VCaP (cell line): ENCODE results near the gene NR1I3.

ENCODE experiments used
- H3K27ac ChIP-seq: fragments of 450-650 bp; 2 replicates; pipeline ENCODE4 v1.5.1; 2017
- TF ChIP-seq, protein P1 (sequence below): fragments of 450-650 bp; conservative IDR thresholded peaks from 2 replicates; pipeline ENCODE4 v1.5.1; 2017; ENCODE audit warnings: mild to moderate bottlenecking, moderate library complexity

NR1I3 gene

DNA sequence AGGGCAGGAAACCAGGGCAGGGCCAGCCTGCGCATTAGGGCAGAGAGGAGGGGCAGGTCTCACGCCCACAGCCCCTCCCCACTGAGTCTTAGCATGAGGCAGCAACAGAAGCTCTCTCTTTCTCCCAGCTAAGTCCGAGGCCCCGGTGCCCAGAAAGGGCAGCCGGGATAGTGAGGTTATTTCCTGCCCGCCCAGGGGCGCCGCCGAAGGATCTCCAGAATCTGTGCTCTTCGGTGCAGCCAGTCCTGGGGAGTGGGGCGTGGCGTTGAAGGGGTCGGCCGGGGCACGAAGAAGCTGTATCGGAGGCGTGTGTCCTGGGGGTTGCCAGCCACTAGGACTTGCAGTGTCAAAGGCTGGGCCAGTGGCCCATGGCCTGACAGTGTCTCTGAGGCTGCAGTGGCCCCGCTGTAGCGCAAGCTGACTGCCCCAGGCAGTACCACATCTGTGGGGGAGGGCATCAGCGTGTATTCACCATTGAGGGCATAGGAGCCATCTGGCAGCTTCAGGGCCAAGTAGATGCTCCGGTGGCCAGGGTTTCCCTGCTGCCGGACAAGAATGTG lies 47.0 kb downstream of the NR1I3 start:
- H3K27ac ChIP-seq = no peak overlapping the region
- TF ChIP-seq, protein P1, sequence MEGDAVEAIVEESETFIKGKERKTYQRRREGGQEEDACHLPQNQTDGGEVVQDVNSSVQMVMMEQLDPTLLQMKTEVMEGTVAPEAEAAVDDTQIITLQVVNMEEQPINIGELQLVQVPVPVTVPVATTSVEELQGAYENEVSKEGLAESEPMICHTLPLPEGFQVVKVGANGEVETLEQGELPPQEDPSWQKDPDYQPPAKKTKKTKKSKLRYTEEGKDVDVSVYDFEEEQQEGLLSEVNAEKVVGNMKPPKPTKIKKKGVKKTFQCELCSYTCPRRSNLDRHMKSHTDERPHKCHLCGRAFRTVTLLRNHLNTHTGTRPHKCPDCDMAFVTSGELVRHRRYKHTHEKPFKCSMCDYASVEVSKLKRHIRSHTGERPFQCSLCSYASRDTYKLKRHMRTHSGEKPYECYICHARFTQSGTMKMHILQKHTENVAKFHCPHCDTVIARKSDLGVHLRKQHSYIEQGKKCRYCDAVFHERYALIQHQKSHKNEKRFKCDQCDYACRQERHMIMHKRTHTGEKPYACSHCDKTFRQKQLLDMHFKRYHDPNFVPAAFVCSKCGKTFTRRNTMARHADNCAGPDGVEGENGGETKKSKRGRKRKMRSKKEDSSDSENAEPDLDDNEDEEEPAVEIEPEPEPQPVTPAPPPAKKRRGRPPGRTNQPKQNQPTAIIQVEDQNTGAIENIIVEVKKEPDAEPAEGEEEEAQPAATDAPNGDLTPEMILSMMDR = no peak

GRCh38 chr1:161189036-161189435 lies 49.0 kb downstream of the NR1I3 start:
- no peak overlapping the region for H3K27ac ChIP-seq
- TF ChIP-seq, protein P1 = no peak

GRCh38 chr1:161188381-161188780 lies 49.6 kb downstream of the NR1I3 start:
- TF ChIP-seq, protein P1 = no peak
- no peak overlapping the region for H3K27ac ChIP-seq

GRCh38 chr1:161187311-161187710 lies 50.7 kb downstream of the NR1I3 start:
- H3K27ac ChIP-seq = no peak overlapping the region
- TF ChIP-seq, protein P1 = no peak

DNA sequence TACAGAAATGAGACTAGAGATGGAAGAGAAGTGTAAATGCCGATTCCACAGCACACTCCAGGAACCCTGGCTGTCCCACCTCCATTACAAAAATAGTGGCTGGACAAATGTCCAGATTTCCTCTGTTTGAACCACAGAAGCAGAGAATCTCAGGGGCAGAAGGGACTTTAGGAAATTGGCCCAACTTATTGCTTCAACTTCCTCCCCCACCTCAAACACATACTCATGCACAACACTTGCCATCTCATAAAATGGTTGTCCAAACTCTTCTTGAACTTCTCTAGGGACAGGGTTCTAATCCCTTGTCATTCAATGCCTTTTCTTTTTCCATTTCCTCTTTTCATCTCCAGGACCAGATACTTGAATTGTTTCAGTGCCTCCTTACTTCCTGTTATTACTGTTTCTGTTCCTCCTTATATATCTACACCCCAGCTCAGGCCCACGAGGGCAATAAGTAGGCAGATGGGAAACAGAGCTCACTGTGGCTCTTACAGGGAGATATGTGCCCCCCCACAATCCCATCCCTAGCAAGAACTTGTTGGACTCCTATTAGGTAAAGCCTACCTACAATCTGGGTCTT lies 52.2 kb downstream of the NR1I3 start:
- TF ChIP-seq, protein P1 = no peak
- H3K27ac ChIP-seq = no peak overlapping the region

GRCh38 chr1:161185282-161185682 lies 52.7 kb downstream of the NR1I3 start:
- H3K27ac ChIP-seq = no peak overlapping the region
- TF ChIP-seq, protein P1 = no peak

DNA sequence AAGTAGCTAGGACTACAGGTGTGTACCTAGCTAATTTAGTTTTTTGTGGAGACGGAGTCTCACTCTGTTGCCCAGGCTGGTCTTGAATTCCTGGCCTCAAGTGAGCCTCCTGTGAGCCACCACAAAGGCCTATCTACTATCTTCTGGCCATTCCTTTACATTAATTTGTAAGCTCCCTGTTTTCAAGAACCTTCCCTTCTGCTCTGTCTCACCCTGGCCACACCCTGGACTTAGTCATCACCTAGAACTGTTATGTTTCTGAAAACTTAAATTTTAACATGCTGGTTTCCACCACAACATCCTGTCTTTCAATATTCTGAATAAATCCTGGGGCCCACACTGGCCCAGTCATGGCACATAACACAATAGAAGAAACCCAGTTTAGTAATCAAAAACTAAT lies 55.8 kb downstream of the NR1I3 start:
- no peak overlapping the region for H3K27ac ChIP-seq
- TF ChIP-seq, protein P1 = no peak
